NCI-H146 (cell line): Measurements from ENCODE around the gene TLR4.

Experiments
- DNase-seq: peaks from one replicate; lab custom pipeline; 2025; lab: John Stamatoyannopoulos, UW

The TLR4 gene

DNA sequence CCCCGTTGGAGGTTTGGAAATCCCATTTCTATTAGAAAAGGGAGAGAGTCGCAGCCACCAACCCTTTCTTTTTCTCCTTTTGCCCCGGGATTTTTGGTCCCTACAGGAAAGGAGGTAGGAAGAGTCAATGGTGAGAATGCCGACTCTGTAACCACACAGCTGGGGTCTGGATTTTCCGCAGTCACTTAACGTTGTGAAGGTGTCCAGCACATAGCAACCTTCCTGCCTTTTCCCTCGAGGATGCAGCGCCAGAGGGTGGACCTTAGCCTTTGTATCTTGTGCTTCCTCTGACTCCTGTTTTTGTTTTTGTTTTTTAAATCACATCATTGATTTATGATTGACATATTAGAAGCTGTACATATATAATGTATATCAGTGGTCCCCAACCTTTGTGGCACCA, 41.4 kb downstream of the TLR4 start:
- no peak for DNase-seq

DNA sequence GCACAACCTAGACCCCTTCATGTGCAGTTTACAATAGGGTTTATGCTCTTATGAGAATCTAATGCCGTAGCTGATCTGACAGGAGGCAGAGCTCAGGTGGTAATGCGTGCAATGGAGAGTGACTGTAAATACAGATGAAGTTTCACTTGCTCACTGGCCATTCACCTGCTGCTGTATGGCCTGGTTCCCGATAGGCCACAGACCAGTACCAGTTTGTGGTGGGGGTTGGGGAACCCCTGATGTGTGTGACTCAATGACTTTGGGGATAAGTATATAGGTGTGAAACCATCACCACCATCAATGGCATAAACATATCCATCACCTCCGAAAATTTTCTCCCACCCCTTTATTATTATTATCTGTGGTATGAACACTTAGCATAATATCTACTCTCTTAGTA, 42.1 kb downstream of the TLR4 start:
- DNase-seq: no peak

DNA sequence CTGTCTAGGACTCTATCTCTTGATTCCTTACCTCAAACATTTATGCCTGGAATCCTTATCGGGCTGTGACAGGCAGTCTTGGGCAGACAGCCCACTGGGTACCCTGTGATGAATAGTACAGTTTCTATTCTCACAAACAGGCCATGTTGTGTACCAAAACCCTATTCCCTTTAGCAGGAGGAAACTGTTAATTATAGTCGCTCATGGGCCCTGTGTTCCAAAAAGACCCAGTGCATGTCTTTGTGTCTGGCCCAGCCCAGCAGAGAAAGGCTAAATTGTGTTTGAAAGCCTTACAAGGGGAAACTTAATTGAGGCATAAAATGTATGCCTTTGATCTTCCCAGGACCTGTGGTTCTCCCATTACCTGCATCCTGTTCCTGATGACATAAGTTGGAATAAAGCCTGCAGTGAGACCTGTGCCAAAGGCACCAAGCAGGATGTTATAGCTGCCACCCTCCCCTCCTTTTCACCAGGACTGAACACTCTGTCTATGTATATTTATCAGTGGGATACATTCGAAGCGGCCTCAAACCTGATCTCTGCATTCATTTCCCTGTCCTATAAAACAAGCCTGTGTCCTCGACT, 43.3 kb downstream of the TLR4 start:
- no peak for DNase-seq

DNA sequence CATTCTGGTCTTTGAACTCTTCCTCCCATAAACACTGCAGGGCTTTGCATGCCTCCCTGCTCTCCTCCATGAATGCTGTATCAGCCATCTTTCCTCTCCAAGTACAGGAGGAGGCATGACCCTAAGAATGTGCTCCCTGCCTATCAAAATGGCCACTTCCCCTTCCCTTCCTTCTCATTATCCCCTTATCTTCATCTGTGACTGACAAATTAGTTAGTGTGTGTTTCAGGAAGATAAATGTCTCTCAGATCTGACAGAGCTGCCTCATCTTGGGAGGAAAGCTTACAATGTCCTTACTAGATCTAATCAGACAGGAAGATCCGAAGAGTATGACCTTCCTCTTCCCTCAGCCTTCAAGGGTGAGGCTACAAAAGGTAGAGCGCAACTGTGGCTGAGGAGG, 46.2 kb downstream of the TLR4 start:
- no peak for DNase-seq

DNA sequence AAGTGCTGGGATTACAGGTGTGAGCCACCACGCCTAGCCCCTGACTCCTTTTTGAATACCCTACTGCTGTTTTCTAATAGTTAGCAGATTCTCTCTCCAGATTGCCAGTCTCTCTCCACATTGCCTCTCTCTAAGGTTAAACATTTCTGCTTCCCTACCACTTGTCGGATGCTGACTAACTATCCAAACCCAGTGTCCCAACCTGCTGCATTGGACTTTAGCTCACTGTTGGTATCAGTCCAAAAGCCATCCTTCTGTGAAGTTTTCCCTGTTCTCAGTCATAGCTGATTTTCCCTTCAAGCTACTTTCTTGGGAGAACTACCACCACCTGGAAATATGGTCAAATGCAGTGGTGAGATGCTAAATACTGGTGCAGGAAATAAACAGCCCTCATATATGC, 48.7 kb downstream of the TLR4 start:
- DNase-seq: no peak

DNA sequence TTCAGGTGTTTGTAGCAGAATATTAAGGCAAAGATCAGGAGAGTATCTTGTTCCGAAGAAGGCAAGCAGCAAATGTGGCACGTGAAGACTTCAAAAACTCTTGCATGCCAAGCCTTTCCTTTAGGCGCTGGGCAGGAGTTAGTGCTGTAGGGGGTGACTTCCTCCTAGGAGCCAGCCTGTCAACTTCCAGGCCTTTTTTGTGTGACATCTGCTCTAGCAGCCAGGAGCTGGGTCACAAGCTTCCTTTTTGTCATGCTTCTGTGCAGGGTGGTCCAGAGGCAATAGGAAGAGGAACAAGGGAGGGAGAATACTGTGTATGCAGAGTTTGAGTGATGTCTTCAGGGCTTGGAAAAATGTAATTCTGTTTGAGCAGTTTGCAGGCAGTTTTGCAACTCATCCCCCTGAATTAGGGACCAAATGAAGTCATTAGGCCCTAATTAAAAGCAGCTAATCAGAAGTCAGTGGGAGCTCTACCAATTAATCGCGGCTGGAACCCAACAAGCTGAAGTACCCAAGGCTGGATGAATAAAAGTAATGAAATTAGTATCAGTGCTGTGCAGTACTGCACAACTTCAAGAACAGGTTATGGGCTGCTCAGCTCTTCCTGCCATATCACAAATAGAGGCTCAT, 53.5 kb downstream of the TLR4 start:
- DNase-seq: no peak

DNA sequence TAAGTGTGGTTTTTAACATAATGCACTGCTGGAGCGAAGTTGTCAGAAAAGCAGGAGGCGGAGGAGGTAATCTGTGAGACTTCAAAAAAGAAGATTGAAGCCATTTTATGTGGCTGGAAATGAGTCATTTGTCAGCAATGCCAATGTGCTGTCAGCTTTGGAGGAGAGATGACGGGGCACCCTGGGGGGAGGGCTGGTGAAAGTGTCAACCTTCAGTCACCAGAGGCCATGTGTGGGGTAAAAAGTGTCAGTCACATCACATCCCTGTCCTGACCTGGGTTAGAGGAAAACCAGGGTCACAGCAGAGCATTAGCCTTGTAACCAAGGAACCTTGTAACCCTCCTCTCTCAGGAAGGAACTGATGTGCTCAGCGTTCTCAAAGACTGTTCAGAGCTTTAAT, 59.1 kb downstream of the TLR4 start:
- no peak for DNase-seq

DNA sequence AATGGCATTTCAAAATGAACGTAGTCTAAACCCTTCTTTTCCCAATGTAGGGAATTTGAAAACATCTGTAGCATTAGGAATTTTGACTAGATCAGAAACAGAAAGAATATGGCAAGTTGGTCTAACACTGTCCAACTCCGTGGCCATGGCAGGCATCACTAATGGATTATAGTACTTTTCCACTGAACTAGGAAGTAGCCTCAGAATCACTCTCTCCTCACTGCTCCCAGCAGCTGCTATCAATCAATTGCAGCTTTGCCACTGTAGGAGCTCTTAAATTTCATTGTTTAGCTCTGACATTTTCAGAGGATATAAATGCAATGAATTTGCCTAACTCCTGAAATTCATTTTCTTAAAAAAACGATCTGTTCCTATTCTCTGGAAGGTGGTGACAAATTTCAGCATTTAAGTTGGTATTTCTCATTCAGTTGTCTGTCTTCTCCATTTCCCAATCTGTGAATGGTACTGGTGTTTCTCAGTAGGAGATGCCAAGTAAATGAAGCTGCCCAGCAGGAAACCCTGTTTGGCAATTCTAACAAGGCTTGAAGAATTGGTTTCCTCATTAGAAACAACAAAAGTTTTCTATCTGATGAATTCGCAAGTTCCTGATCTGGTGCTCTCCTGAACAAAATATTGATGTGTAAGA, 64.7 kb downstream of the TLR4 start:
- DNase-seq: no peak

DNA sequence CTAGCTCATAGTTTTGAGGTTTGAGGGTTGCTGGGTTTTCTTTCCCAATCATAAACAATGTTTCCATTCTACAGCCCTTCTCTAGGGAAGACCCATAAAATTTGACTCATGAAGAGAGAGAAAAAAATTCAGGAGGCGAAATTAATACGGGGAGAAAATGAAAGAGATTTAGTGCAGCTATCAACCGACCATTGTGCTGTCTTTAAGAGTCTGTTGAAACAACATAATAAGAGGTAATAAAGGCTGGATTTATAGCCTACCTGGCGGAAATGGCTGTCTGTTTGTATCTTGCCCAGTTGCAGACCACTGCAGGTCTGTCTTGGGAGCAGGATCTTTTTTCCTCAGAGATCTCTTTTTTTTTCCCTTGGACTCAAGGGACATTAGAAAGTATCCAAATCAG, 66.9 kb downstream of the TLR4 start:
- DNase-seq: no peak

DNA sequence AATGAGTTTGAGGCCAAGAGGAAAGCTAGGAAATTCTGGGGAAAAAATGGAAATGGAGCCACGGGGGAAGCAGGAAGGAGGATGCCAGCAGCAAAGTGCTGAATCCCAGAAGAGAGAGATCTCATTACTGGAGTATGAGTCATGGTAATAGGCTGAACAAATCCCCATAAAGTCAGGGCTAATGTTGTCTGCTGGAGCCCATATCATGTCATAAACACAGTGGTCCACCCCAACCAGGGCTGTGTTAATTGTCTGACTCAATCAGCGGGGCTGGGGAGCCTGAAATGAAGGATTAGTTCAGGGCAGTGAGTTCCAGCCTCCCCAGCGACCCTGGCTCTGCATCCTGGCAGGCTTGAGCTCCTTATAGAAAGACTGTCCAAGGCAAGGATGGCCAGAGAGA, 68.8 kb downstream of the TLR4 start:
- no peak for DNase-seq
